Prostate gland (tissue), 2 donors: Measurements from ENCODE around the gene PDSS2. TPM values are rescaled to one million over a fixed set of nuclear protein-coding genes. Genes with fewer than 3 reads are reported as not detected.
"Not testable (repeated sequence)": the region's sequence is repeated elsewhere in the genome, so short reads cannot be mapped to it uniquely, and the experiment has no call there.

Experiments used
- DNase-seq: peaks from one replicate; pipeline ENCODE4 v3.0.0-alpha.2; 2019; ENCODE audit warnings: low spot score
- H3K27ac ChIP-seq, 2 donors: fragments of 200-600 bp; sonication (generic); 2 replicates each; pipeline ENCODE4 v1.5.1; 2017 to 2019
- H3K27me3 ChIP-seq: fragments of 200-600 bp; sonication (generic); replicated peaks from 2 replicates; pipeline ENCODE4 v1.5.1; 2019; ENCODE audit not compliant: insufficient read depth
- H3K36me3 ChIP-seq, 2 donors: fragments of 200-600 bp; sonication (generic); 1 replicate in 1 of 2; 2 replicates in 1 of 2; pipeline versions ENCODE4 v1.5.1 to v1.8.1; 2017 to 2019
- H3K4me1 ChIP-seq: fragments of 200-600 bp; sonication (generic); replicated peaks from 2 replicates; pipeline ENCODE4 v1.5.1; 2019
- H3K4me3 ChIP-seq, 2 donors: fragments of 200-600 bp; sonication (generic); 2 replicates each; pipeline ENCODE4 v1.5.1; 2017 to 2019
- H3K9me3 ChIP-seq: fragments of 200-600 bp; sonication (generic); 2 replicates; pipeline ENCODE4 v1.5.1; 2017
- POLR2A ChIP-seq: fragments of 450-650 bp; IDR thresholded peaks from one replicate; pipeline ENCODE4 v1.6.1; 2016; ENCODE audit warnings: antibody characterized with exemption, mild to moderate bottlenecking
- POLR2AphosphoS5 ChIP-seq: sonication (generic); formaldehyde crosslinking; IDR thresholded peaks from one replicate; pipeline ENCODE4 v1.6.1; 2017; ENCODE audit warnings: antibody characterized with exemption
- WGBS: methylation state at CpG from one replicate; pipeline ENCODE4 v1.1.5; 2018; 5-methylcytosine and 5-hydroxymethylcytosine counted together
- intact Hi-C: fragments of 100-400 bp; cut with DNase I; formaldehyde crosslinking; loops from one replicate; pipeline ENCODE4 v1.14.2; 2022
- total RNA-seq, 2 donors: library from RNA; depleted of rRNA; stranded (reverse); fragments of >200 nt; gene quantifications; one replicate each; pipeline ENCODE4 v1.1.0, GENCODE V29; 2016
- TF ChIP-seq, protein P1 (sequence below), 4 experiments: fragments of 200-600 bp in 2 of 4; fragments of 450-650 bp in 2 of 4; sonication (generic) in 2 of 4; IDR thresholded peaks; 1 replicate in 3 of 4; 2 replicates in 1 of 4; pipeline ENCODE4 v1.5.1; 2016 to 2019; ENCODE audit warnings: antibody characterized with exemption in 4 of 4, mild to moderate bottlenecking in 2 of 4, moderate library complexity in 2 of 4

Gene PDSS2
- total RNA-seq, 2 donors from 2014 or later: 12.7 to 35.3 TPM

- TF ChIP-seq POLR2A (no peak), POLR2AphosphoS5 (no peak)
- TF ChIP-seq, protein P1, sequence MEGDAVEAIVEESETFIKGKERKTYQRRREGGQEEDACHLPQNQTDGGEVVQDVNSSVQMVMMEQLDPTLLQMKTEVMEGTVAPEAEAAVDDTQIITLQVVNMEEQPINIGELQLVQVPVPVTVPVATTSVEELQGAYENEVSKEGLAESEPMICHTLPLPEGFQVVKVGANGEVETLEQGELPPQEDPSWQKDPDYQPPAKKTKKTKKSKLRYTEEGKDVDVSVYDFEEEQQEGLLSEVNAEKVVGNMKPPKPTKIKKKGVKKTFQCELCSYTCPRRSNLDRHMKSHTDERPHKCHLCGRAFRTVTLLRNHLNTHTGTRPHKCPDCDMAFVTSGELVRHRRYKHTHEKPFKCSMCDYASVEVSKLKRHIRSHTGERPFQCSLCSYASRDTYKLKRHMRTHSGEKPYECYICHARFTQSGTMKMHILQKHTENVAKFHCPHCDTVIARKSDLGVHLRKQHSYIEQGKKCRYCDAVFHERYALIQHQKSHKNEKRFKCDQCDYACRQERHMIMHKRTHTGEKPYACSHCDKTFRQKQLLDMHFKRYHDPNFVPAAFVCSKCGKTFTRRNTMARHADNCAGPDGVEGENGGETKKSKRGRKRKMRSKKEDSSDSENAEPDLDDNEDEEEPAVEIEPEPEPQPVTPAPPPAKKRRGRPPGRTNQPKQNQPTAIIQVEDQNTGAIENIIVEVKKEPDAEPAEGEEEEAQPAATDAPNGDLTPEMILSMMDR (IDR thresholded peaks at IDR 0.05): no peak
- Histone ChIP-seq H3K36me3 (no peaks in the 10 kb centered on the region), H3K4me3 (no peak overlapping the region), H3K27me3 (no peaks in the 10 kb centered on the region), H3K9me3 (no peaks in the 10 kb centered on the region), H3K27ac (no peak overlapping the region), H3K4me1 (no peaks in the 10 kb centered on the region)
- no peak for DNase-seq
- intact Hi-C loops: no loop called here
- WGBS: 21% methylated on average over 1 of the region's 1 CpG
Measured at GRCh38 chr6:107284805-107285204, 174.6 kb downstream of the PDSS2 start.

DNA sequence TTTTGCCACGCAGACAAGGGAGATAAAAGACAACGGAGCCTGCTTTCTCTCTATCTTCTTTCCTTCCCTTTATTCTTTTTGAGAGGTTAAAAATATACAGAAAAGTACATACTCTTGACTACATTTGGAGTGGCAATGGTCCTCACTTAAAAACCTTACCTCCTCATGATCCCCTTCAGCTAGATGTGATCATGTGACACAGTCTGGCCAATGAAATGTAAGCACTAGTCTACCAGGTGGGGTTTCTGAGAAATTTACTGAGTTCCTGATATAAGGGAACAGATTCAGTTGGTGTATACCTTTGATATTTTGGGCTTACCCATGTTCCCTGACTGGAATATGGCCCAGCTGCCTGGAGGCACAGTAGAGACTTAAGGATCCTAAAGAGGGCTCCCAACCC, 178.6 kb downstream of the PDSS2 start:
- 97% methylated on average over 2 of the region's 2 CpGs for WGBS
- TF ChIP-seq POLR2AphosphoS5 (no peak), POLR2A (no peak)
- TF ChIP-seq, protein P1 (IDR thresholded peaks at IDR 0.05): no peak
- intact Hi-C loops: no loop called here
- Histone ChIP-seq H3K9me3 (no peaks in the 10 kb centered on the region), H3K27ac (no peak overlapping the region), H3K36me3 (no peaks in the 10 kb centered on the region), H3K4me3 (no peak overlapping the region), H3K27me3 (no peaks in the 10 kb centered on the region), H3K4me1 (no peaks in the 10 kb centered on the region)
- DNase-seq: no peak

GRCh38 chr6:107280001-107280400, 179.4 kb downstream of the PDSS2 start:
- whole genome bisulfite sequencing: 97% methylated on average over 7 of the region's 7 CpGs
- H3K4me1 ChIP-seq, intact Hi-C loops, DNase-seq, H3K9me3 ChIP-seq, H3K36me3 ChIP-seq, H3K27ac ChIP-seq, H3K4me3 ChIP-seq, H3K27me3 ChIP-seq: not testable (repeated sequence)

DNA sequence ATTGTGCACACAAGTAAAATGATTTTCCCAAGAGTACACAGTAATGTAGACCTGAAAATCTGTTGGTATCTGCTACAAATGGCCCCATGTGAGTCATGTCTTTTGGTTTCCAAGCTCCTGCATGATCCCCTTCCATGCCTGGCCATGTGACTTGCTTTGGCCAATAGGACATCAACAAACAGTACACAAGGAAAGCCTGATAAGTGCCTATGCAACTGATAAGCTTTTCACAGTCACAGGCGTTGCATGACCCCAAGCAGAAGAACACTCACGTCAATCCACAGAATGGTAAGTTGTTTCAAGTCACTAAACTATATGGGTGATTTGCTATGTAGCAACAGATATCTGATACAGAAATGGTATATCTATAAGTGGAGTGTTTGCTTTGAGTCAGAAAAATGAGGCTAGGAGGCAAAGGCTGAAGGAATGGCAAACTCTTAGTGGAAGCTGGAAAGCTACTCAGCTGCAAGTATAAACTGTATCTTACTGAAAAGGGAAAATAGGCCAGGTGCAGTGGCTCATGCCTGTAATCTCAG, 184.0 kb downstream of the PDSS2 start:
- Histone ChIP-seq H3K4me1 (peaks cover 11% of the 10 kb centered on the region), H3K36me3 (no peaks in the 10 kb centered on the region)
- DNase-seq: no peak

DNA sequence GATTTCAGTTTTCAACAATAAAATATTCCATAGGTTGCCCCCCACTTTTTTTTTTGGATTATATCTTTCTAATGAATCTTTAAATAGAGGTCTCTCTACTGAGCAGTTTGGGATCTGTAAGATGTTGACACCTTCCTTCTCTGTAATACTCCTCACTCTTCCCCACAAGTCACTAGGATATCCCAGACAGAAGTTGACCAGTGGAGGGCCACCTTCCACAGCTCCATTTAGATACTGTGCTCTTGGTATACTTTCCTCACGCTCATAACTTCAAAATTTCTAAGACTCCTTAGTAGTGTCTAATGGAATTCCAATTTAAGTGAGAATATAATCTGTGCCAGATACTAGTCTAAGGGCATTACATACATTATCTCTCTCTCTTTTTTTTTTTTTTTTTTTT, 185.1 kb downstream of the PDSS2 start:
- DNase-seq: no peak
- H3K27ac ChIP-seq: no peak overlapping the region
- H3K4me1 ChIP-seq: peaks cover 11% of the 10 kb centered on the region
- TF ChIP-seq POLR2A (no peak), POLR2AphosphoS5 (no peak)
- TF ChIP-seq, protein P1 (IDR thresholded peaks at IDR 0.05): no peak
- no peaks in the 10 kb centered on the region for H3K9me3 ChIP-seq
- 97% methylated on average over 1 of the region's 1 CpG for WGBS
- intact Hi-C loops: no loop called here
- no peak overlapping the region for H3K4me3 ChIP-seq
- no peaks in the 10 kb centered on the region for H3K36me3 ChIP-seq
- no peaks in the 10 kb centered on the region for H3K27me3 ChIP-seq

More for the DNA sequence above, 184.0 kb downstream of the PDSS2 start:
- Histone ChIP-seq H3K27me3 (no peaks in the 10 kb centered on the region), H3K9me3 (no peaks in the 10 kb centered on the region), H3K27ac (no peak overlapping the region), H3K4me3 (no peak overlapping the region)
- 98% methylated on average over 2 of the region's 2 CpGs for WGBS
- intact Hi-C loops: no loop called here
- TF ChIP-seq POLR2AphosphoS5 (no peak), POLR2A (no peak)
- TF ChIP-seq, protein P1 (IDR thresholded peaks at IDR 0.05): no peak
